HEK293 (cell line): ENCODE measurements around the gene NEK9.

Experiments used
- CTCF ChIA-PET: fragments of 350-600 bp; formaldehyde crosslinking; extraction: SDS; loops from one replicate; lab custom pipeline; 2021; ENCODE audit warnings: antibody characterized with exemption; lab: Yijun Ruan, JAX
- POLR2A ChIA-PET: fragments of 300-600 bp; formaldehyde crosslinking; extraction: SDS; loops from one replicate; lab custom pipeline; 2020; ENCODE audit warnings: antibody characterized with exemption, inconsistent platforms; lab: Yijun Ruan, JAX
- H3K27ac ChIP-seq: fragments of 200-500 bp; sonication (Bioruptor generic); 2 replicates; pipeline ENCODE4 v1.5.1; 2014; ENCODE audit warnings: low read depth, low read length, control low read depth, inconsistent platforms; ENCODE audit errors: extremely low read depth
- H3K36me3 ChIP-seq, 2 experiments: fragments of 200-500 bp in 1 of 2; sonication (Bioruptor generic) in 1 of 2; 1 replicate in 1 of 2; 2 replicates in 1 of 2; pipeline ENCODE4 v1.5.1; 2014 to 2017; ENCODE audit warnings: inconsistent platforms in 2 of 2, low read length in 2 of 2; ENCODE audit not compliant: control insufficient read depth in 2 of 2, insufficient read depth in 1 of 2
- H3K4me1 ChIP-seq: fragments of 200-500 bp; sonication (Bioruptor generic); 2 replicates; pipeline ENCODE4 v1.5.1; 2014; ENCODE audit warnings: mild to moderate bottlenecking, low read length, inconsistent platforms; ENCODE audit not compliant: control insufficient read depth, insufficient read depth
- H3K4me3 ChIP-seq: 2 replicates; pipeline ENCODE4 v1.5.1; 2011; ENCODE audit warnings: low read depth, mild to moderate bottlenecking, control low read depth, low read length, moderate library complexity
- H3K9me3 ChIP-seq: fragments of 200-500 bp; sonication (Bioruptor generic); 2 replicates; pipeline ENCODE4 v1.5.1; 2014; ENCODE audit warnings: low read depth, low read length, inconsistent platforms; ENCODE audit not compliant: control insufficient read depth, insufficient read depth
- EGR2 ChIP-seq: fragments of 450-650 bp; formaldehyde crosslinking; IDR thresholded peaks from 2 replicates; pipeline ENCODE4 v1.5.1; 2016; ENCODE audit warnings: low read depth, missing biosample characterization, missing genetic modification characterization
- MEIS1 ChIP-seq: sonication (generic); formaldehyde crosslinking; IDR thresholded peaks from 2 replicates; pipeline ENCODE4 v1.8.1; 2022; ENCODE audit warnings: missing genetic modification reagents, mild to moderate bottlenecking, borderline replicate concordance
- ZBTB1 ChIP-seq: fragments of 450-650 bp; formaldehyde crosslinking; IDR thresholded peaks from 2 replicates; pipeline ENCODE4 v1.5.1; 2016; ENCODE audit warnings: missing biosample characterization, missing genetic modification characterization
- ZBTB10 ChIP-seq: fragments of 450-650 bp; formaldehyde crosslinking; IDR thresholded peaks from 2 replicates; pipeline ENCODE4 v1.5.1; 2016; ENCODE audit warnings: missing biosample characterization, missing genetic modification characterization
- ZBTB20 ChIP-seq: fragments of 450-650 bp; formaldehyde crosslinking; IDR thresholded peaks from 2 replicates; pipeline ENCODE4 v1.5.1; 2016; ENCODE audit warnings: missing biosample characterization, missing genetic modification characterization
- ZNF23 ChIP-seq: fragments of 450-650 bp; formaldehyde crosslinking; IDR thresholded peaks from 2 replicates; pipeline ENCODE4 v1.5.1; 2016; ENCODE audit warnings: missing biosample characterization, missing genetic modification characterization, borderline replicate concordance
- ZNF350 ChIP-seq: fragments of 450-650 bp; formaldehyde crosslinking; IDR thresholded peaks from 2 replicates; pipeline ENCODE4 v1.5.0; 2017; ENCODE audit warnings: missing biosample characterization, mild to moderate bottlenecking, missing genetic modification characterization
- ZNF366 ChIP-seq: fragments of 450-650 bp; formaldehyde crosslinking; conservative IDR thresholded peaks from 2 replicates; pipeline ENCODE4 v1.5.1; 2016; ENCODE audit warnings: missing biosample characterization, missing genetic modification characterization
- ZNF398 ChIP-seq: fragments of 450-650 bp; formaldehyde crosslinking; IDR thresholded peaks from 2 replicates; pipeline ENCODE4 v1.5.1; 2017; ENCODE audit warnings: missing biosample characterization, missing genetic modification characterization
- ZNF404 ChIP-seq: fragments of 450-650 bp; formaldehyde crosslinking; IDR thresholded peaks from 2 replicates; pipeline ENCODE4 v1.5.1; 2017; ENCODE audit warnings: missing biosample characterization, missing genetic modification characterization
- ZNF549 ChIP-seq: fragments of 450-650 bp; IDR thresholded peaks from 2 replicates; pipeline ENCODE4 v1.5.1; 2018; ENCODE audit warnings: missing biosample characterization, missing genetic modification characterization, mild to moderate bottlenecking, inconsistent platforms, moderate library complexity
- ZNF561 ChIP-seq: fragments of 450-650 bp; IDR thresholded peaks from 2 replicates; pipeline ENCODE4 v1.5.1; 2018; ENCODE audit warnings: missing biosample characterization, missing genetic modification characterization, borderline replicate concordance
- ZNF830 ChIP-seq: fragments of 450-650 bp; IDR thresholded peaks from 2 replicates; pipeline ENCODE4 v1.5.0; 2018; ENCODE audit warnings: missing biosample characterization, missing genetic modification characterization, low read depth, mild to moderate bottlenecking, moderate library complexity
- ZNF837 ChIP-seq: fragments of 450-650 bp; formaldehyde crosslinking; IDR thresholded peaks from 2 replicates; pipeline ENCODE4 v1.5.1; 2016; ENCODE audit warnings: missing biosample characterization, missing genetic modification characterization
- TF ChIP-seq, protein P1 (sequence below): fragments of 450-650 bp; formaldehyde crosslinking; IDR thresholded peaks from 2 replicates; pipeline ENCODE4 v1.5.1; 2016; ENCODE audit warnings: missing biosample characterization, missing genetic modification characterization
- TF ChIP-seq, protein P2 (sequence below): fragments of 450-650 bp; formaldehyde crosslinking; IDR thresholded peaks from 2 replicates; pipeline ENCODE4 v1.5.1; 2016; ENCODE audit warnings: missing biosample characterization, missing genetic modification characterization

The NEK9 gene

DNA sequence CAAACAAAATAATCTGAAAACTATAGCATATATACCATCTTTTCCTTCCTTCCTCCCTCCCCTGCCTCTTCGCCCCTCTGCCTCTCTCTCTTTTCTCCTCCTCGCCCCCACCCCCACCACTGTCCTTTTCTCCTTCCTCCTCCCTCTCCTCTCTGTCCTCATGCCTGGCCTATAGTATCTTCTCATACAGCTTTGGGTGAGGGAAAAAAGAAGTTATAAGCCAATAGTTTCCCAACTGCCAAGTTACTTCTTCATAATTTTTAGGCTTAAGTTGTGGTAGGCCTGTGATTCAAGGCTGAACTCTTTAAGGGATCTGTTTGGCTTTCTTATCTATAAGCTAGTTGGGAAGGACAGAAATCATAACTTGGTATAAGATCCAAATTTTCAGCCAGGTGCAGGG is 40.5 kb upstream of the NEK9 start:
- H3K4me3 ChIP-seq: no peak overlapping the region
- peaks cover 0 to 4% of the 10 kb centered on the region in 2 experiments; a peak in 1 of 3 replicates for H3K36me3 ChIP-seq
- TF ChIP-seq, protein P1, sequence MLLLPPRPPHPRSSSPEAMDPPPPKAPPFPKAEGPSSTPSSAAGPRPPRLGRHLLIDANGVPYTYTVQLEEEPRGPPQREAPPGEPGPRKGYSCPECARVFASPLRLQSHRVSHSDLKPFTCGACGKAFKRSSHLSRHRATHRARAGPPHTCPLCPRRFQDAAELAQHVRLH: no peak
- no peak for TF ChIP-seq ZNF561 (tag by site-specific recombination)
- TF ChIP-seq EGR2 (tag by site-specific recombination): 0 out of 2 replicates have a peak, but pooled peaks have one; percentile 6
- no peak for TF ChIP-seq MEIS1 (CRISPR knock-in tag)
- no peak for TF ChIP-seq ZNF837 (tag by site-specific recombination)
- TF ChIP-seq ZNF23 (tag by site-specific recombination): no peak
- TF ChIP-seq ZBTB10: no peak
- no peak for TF ChIP-seq ZNF350 (tag by site-specific recombination)
- TF ChIP-seq ZNF549 (tag by site-specific recombination): no peak
- H3K4me1 ChIP-seq: no peaks in the 10 kb centered on the region
- POLR2A ChIA-PET: no interaction called here
- H3K27ac ChIP-seq: no peak overlapping the region
- CTCF ChIA-PET: interaction anchor here (0.7 to 1.6 kb wide), 2 partner anchors 36 to 122 kb away, joined by 4 to 5 read pairs; no protein-coding TSS in a partner anchor
- no peaks in the 10 kb centered on the region for H3K9me3 ChIP-seq

- ChIA-PET CTCF (interaction anchor here (0.6 to 1.0 kb wide), 3 partner anchors 13 to 313 kb away, joined by 3 to 5 read pairs (median 3); no protein-coding TSS in a partner anchor), POLR2A (no interaction called here)
- no peaks in the 10 kb centered on the region; the same call in 1 of the 2 replicates for H3K9me3 ChIP-seq
- H3K36me3 ChIP-seq: peaks cover 0 to 4% of the 10 kb centered on the region in 2 experiments; a peak in 1 of 3 replicates
- TF ChIP-seq ZBTB1 (no peak), ZNF366 (tag by site-specific recombination) (0 out of 2 replicates have a peak, but pooled peaks have one; percentile 30), ZBTB20 (tag by site-specific recombination) (no peak), ZNF398 (tag by site-specific recombination) (peak; percentile 35), ZNF404 (tag by site-specific recombination) (no peak), ZNF830 (tag by site-specific recombination) (no peak)
- TF ChIP-seq, protein P2, sequence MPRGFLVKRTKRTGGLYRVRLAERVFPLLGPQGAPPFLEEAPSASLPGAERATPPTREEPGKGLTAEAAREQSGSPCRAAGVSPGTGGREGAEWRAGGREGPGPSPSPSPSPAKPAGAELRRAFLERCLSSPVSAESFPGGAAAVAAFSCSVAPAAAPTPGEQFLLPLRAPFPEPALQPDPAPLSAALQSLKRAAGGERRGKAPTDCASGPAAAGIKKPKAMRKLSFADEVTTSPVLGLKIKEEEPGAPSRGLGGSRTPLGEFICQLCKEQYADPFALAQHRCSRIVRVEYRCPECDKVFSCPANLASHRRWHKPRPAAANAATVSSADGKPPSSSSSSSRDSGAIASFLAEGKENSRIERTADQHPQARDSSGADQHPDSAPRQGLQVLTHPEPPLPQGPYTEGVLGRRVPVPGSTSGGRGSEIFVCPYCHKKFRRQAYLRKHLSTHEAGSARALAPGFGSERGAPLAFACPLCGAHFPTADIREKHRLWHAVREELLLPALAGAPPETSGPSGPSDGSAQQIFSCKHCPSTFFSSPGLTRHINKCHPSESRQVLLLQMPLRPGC: no peak
- no peak overlapping the region for H3K27ac ChIP-seq
- H3K4me3 ChIP-seq: no peak overlapping the region
- H3K4me1 ChIP-seq: peaks cover 8% of the 10 kb centered on the region
Measured at GRCh38 chr14:75165586-75166391, 38.9 kb upstream of the NEK9 start.
